Measurements from ENCODE around the gene E2F1. TPM values are rescaled to one million over a fixed set of nuclear protein-coding genes. Genes with fewer than 3 reads are reported as not detected.

E2F1 gene
- total and polyA plus RNA-seq, 4 donors = 4.2 to 10.9 (median 8.5) TPM

- H3K36me3 ChIP-seq (ENCODE audit: control insufficient read depth in 4 of 4, insufficient read depth in 4 of 4, low read length in 4 of 4) = no peaks in the 10 kb centered on the region
- DNase-seq (no peak), ATAC-seq (ENCODE audit: insufficient read depth, low FRiP score) (no peak)
- peak overlapping the region in 1 of 2 donors; percentile 45 for H3K27ac ChIP-seq (ENCODE audit: low read depth in 1 of 2, low read length in 1 of 2)
- H3K4me1 ChIP-seq (ENCODE audit: control insufficient read depth in 5 of 5, insufficient read depth in 5 of 5, low read length in 5 of 5) = no peaks in the 10 kb centered on the region
- WGBS, 2 donors = 71 to 82% methylated on average over 7 of the region's 7 CpGs
- H3K4me3 ChIP-seq = no peak overlapping the region
- no peak overlapping the region for H3K9ac ChIP-seq (ENCODE audit: insufficient read depth in 1 of 2, low read length in 2 of 2)
- H3K27me3 ChIP-seq (ENCODE audit: control insufficient read depth in 3 of 3, insufficient read depth in 3 of 3, low read length in 2 of 3) = no peaks in the 10 kb centered on the region
- H3K9me3 ChIP-seq (ENCODE audit: control insufficient read depth in 4 of 4, insufficient read depth in 3 of 4, low read length in 3 of 4) = no peaks in the 10 kb centered on the region
- no peak for TF ChIP-seq CTCF (IDR thresholded peaks at IDR 0.05; ENCODE audit: control extremely low read depth, extremely low read depth)
Observed at GRCh38 chr20:33725607-33726264, 39.6 kb upstream of the E2F1 start.

- peak in 2 of 3 donors; percentile 8 to 38 for DNase-seq
- ATAC-seq (ENCODE audit: insufficient read depth, low FRiP score) = peak; percentile 40
- no peaks in the 10 kb centered on the region for H3K27me3 ChIP-seq (ENCODE audit: control insufficient read depth in 3 of 3, insufficient read depth in 3 of 3, low read length in 2 of 3)
- H3K36me3 ChIP-seq (ENCODE audit: control insufficient read depth in 4 of 4, insufficient read depth in 4 of 4, low read length in 4 of 4) = no peaks in the 10 kb centered on the region
- 67% methylated on average over 14 of the region's 14 CpGs for WGBS, 2 donors
- H3K27ac ChIP-seq (ENCODE audit: low read depth in 1 of 2, low read length in 1 of 2) = no peak overlapping the region
- H3K4me3 ChIP-seq = no peak overlapping the region
- H3K4me1 ChIP-seq (ENCODE audit: control insufficient read depth in 5 of 5, insufficient read depth in 5 of 5, low read length in 5 of 5) = peaks cover 0 to 3% (median under 1%) of the 10 kb centered on the region in 5 donors
- TF ChIP-seq CTCF (IDR thresholded peaks at IDR 0.05; ENCODE audit: control extremely low read depth, extremely low read depth) = no peak
- no peaks in the 10 kb centered on the region for H3K9me3 ChIP-seq (ENCODE audit: control insufficient read depth in 4 of 4, insufficient read depth in 3 of 4, low read length in 3 of 4)
- no peak overlapping the region for H3K9ac ChIP-seq (ENCODE audit: insufficient read depth in 1 of 2, low read length in 2 of 2)
Observed at GRCh38 chr20:33724439-33725094, 38.4 kb upstream of the E2F1 start.

DNA sequence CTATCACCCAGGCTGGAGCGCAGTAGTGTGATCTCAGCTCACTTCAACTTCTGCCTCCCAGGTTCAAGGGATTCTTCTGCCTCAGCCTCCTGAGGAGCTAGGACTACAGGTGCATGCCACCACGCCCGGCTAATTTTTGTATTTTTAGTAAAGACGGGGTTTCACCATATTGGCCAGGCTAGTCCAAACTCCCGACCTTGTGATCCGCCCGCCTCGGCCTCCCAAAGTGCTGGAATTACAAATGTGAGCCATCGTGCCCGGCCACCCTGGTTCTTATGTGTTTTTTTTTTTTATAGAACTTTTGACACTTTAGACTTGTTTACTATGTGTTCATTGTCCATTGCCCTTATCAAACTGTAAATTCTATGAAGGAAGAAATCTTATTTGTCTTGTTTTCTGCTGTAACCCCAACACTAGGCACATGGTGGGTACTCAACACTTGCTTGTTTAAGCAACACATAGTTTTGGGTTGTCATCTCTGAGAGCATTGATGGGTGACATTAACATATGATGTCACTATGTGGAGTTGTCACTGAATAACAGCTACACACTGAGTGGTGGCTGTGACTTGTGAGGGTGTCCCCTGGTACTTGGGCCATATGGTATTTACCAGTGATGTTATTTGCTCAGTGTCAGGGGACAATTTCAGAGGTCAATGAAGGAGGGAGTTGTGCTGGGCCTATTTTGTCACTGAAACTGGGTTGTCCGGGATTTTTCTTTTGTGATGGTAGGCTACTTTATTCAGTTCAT is 35.4 kb upstream of the E2F1 start:
- WGBS, 2 donors = 92 to 93% methylated on average over 11 of the region's 11 CpGs
- no peak overlapping the region for H3K4me3 ChIP-seq
- no peak for TF ChIP-seq CTCF (IDR thresholded peaks at IDR 0.05; ENCODE audit: control extremely low read depth, extremely low read depth)
- ATAC-seq (ENCODE audit: insufficient read depth, low FRiP score) (no peak), DNase-seq (no peak)
- no peak overlapping the region for H3K9ac ChIP-seq (ENCODE audit: insufficient read depth in 1 of 2, low read length in 2 of 2)
- peaks cover 0 to 9% (median 4%) of the 10 kb centered on the region in 5 donors for H3K4me1 ChIP-seq (ENCODE audit: control insufficient read depth in 5 of 5, insufficient read depth in 5 of 5, low read length in 5 of 5)
- H3K27ac ChIP-seq (ENCODE audit: low read depth in 1 of 2, low read length in 1 of 2) = no peak overlapping the region
- no peaks in the 10 kb centered on the region for H3K36me3 ChIP-seq (ENCODE audit: control insufficient read depth in 4 of 4, insufficient read depth in 4 of 4, low read length in 4 of 4)
- H3K27me3 ChIP-seq (ENCODE audit: control insufficient read depth in 3 of 3, insufficient read depth in 3 of 3, low read length in 2 of 3) = no peaks in the 10 kb centered on the region
- no peaks in the 10 kb centered on the region for H3K9me3 ChIP-seq (ENCODE audit: control insufficient read depth in 4 of 4, insufficient read depth in 3 of 4, low read length in 3 of 4)

Data from lung (tissue), 12 donors.